Measurements from ENCODE around the gene FAM168A. TPM values are rescaled to one million over a fixed set of nuclear protein-coding genes. Genes with fewer than 3 reads are reported as not detected.
"Not testable (repeated sequence)": the region's sequence is repeated elsewhere in the genome, so short reads cannot be mapped to it uniquely, and the experiment has no call there.

Gene FAM168A
- total RNA-seq, 1 donor from 2014 or later, result 23.1 TPM

DNA sequence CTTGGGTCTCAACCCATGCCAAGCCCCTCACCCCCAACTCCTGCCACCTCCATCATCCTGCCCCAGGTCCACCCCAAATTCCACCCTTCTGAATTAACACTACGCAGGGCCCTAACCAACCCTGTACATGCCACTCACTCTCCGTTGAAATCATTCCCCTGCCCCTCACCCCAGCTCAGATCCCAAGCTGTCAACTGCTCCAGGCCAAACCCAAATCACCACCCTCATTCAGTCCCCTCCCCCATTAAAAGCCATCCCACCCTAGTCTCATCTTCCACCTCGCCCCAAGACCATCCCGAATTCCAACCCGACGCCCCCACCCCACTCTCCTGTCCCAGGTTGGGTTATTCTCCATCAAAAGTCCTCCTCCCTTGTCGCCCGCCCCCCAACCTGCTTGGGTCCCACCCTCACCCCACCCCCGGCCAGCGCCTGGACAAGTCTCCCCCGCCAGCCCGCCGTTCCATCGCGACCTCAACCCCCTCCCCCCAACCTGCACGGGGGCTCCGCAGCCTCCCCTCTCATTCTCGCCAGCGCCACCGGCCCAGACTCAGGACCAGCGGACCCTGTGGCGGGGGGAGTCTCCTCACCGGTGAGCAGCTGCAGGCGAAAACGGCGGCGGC, 466 bp downstream of the FAM168A start:
- intact Hi-C loops (cut with micrococcal nuclease), result loop anchor here (5.0 kb wide), 4 partner anchors 455 to 895 kb away; partner anchors contain the start of genes C2CD3, FCHSD2, LIPT2 and PPME1

GRCh38 chr11:73596547-73596946, 1.4 kb downstream of the FAM168A start:
- intact Hi-C loops (cut with micrococcal nuclease), result loop anchor here (5.0 kb wide), 4 partner anchors 454 to 896 kb away; partner anchors contain the start of genes C2CD3, FCHSD2, LIPT2 and PPME1

DNA sequence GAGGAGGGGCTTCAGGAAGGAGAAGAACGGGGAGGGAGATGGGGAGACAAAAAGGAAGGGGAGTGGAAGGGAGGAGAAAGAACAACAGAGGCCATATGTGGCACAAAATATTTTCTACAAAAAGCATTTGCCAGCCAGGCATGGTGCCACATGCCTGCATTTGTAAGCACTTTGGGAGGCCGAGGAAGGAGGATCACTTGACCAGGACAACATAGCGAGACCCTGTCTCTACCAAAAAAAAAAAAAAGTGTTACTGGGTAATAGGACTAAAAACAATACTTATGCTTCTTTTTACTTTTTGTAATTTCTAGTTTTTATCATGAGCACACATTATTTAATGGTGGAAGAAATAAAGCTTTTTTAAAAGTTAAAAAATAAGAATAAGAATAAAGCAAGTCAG, 5.3 kb downstream of the FAM168A start:
- intact Hi-C loops (cut with micrococcal nuclease), result no loop called here

DNA sequence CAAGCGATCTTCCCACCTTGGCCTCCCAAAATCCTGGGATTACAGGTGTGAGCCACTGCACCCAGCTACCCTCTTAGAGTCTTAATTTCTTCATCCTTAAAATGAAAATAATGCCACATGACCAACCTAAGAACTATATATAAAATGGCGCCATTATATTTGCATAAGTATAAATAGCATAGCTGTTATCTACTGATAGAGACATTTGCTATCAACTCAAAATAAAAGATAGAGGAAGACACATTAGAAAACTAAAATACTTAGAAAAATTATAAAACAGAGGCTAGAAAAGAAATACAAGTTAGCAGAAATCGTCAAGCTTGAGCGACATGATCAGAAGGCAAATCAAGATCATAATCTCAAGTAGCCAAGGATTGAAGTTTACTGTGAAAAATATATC, 6.2 kb downstream of the FAM168A start:
- intact Hi-C loops (cut with micrococcal nuclease), result no loop called here

GRCh38 chr11:73590991-73591390, 6.9 kb downstream of the FAM168A start:
- intact Hi-C loops (cut with micrococcal nuclease), result no loop called here

DNA sequence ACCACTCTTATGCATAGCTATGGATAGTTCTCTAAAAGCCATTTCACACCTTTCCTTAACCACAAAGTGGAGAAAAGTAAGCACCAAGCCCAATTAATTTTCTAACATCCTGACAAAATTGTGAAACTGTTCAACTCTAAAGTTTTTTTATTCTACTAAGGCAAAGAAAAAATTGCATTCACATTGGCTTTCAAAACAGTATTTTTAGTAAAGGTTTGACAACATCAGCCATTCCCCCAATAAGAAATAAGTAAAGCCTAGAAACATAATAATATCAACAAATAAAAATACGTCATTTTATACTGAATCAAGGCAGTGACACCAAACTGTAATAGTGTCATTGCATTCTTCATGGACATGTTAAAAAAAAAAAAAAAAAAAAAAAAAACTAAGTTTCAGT, 11.1 kb downstream of the FAM168A start:
- intact Hi-C loops (cut with micrococcal nuclease), result no loop called here

GRCh38 chr11:73585834-73586575, 11.9 kb downstream of the FAM168A start:
- intact Hi-C loops (cut with micrococcal nuclease), result no loop called here

- intact Hi-C loops (cut with micrococcal nuclease), result no loop called here
Observed at GRCh38 chr11:73584831-73585230, 13.1 kb downstream of the FAM168A start.

- intact Hi-C loops (cut with micrococcal nuclease), result no loop called here
Observed at GRCh38 chr11:73582653-73583052, 15.3 kb downstream of the FAM168A start.

DNA sequence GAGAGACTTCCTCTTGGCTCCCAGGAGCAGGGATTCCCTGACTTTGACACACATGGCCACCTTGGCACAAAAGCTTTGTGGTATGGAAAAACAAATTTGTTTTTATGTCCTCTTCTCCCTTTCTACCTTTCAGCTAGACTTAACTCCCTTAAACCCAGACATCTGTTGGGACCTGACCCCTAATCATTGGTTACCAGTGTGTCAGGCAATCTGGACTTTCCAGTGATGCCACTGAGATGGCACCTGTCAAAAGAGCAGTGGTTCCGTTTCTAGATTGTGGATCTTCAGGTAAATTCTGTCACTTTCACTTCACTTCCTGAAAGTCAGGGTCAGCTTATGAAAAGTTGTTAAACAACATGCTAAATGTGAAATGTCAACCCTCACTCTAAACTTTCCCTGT, 17.2 kb downstream of the FAM168A start:
- intact Hi-C loops (cut with micrococcal nuclease), result not testable (repeated sequence)

DNA sequence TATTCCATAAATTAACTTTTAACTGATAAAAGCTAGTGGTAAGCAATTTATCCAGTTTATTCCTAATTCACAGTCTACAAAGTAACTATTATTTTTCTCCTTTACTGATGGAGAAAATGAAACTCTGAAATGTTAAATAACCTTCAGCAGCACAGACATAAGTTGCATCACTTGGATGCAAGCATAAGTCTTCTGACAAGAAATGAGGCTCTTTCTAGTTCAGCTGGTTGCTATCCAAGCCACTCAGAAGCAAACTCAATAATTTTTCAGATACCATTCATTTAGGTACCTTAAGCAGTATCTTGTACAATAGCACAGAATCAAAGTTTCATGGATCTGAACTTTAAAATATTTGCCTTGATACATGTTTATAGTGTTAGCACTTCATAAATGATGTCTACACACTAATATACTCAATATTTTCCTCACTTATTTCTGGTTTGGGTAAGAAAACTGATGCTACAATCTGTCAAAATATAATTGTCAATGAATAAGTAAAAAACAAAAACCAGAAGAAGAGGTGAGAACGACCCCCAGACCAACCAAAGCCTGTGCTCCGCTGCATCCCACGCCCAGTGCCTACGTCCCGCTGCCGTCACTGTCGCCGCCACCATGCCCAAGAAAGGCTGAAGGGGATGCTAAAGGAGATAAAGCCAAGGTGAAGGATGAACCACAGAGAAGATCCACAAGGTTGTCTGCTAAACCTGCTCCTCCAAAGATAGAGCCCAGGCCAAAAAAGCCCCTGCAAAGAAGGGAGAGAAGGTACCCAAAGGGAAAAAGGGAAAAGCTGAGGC, 18.1 kb downstream of the FAM168A start:
- intact Hi-C loops (cut with micrococcal nuclease), result no loop called here

- intact Hi-C loops (cut with micrococcal nuclease), result no loop called here
Observed at GRCh38 chr11:73578592-73579185, 19.2 kb downstream of the FAM168A start.

DNA sequence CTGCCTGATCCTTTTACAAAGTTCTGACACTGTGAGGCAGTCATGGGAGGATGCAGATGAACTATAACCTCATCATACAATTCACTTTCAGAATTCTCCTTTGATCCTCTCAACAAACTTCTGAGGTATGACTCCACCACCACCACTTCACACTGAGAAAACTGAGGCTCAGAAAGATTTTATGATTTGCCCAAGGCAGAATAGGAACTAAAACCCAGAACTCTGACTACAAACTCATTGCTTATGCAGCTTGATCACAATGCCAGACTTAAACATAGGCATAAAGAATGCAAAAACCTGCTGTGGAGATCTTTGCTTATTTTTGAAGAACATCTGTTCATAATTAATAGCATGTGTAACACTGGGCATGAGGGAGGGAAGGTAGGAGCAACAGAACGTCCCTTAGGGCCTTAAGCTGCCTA, 20.4 kb downstream of the FAM168A start:
- intact Hi-C loops (cut with micrococcal nuclease), result no loop called here

GRCh38 chr11:73576185-73576614, 21.7 kb downstream of the FAM168A start:
- intact Hi-C loops (cut with micrococcal nuclease), result no loop called here

GRCh38 chr11:73571982-73572381, 25.9 kb downstream of the FAM168A start:
- intact Hi-C loops (cut with micrococcal nuclease), result not testable (repeated sequence)

DNA sequence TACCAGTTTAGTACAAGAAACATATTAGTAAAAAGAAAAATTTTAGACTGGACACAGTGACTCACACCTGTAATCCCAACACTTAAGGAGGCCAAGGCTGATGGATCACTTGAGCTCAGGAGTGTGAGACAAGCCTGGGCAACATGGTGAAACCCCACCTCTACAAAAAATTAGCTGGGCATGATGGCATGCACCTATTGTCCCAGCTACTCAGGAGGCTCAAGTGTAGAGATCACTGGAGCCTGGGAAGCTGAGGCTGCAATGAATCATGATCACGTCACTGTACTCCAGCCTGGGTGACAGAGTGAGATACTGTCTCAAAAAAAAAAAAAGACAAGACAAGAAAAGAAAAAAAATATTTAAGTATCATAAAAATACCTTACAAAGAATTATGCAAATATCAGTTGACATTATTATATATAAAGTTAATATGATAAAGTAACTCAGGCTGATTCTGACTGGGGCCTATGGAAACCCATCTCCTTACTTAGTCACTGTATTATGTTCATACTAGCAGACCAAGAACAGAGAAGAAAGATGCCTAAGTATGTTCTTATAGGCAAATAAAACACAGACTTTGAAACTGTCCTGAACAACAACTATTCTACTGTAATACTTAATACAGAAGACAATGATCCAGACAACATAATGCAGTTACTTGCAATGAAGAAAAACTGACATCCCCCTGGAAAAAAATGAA, 27.3 kb downstream of the FAM168A start:
- intact Hi-C loops (cut with micrococcal nuclease), result no loop called here

- intact Hi-C loops (cut with micrococcal nuclease), result no loop called here
Observed at GRCh38 chr11:73566977-73567755, 30.7 kb downstream of the FAM168A start.

DNA sequence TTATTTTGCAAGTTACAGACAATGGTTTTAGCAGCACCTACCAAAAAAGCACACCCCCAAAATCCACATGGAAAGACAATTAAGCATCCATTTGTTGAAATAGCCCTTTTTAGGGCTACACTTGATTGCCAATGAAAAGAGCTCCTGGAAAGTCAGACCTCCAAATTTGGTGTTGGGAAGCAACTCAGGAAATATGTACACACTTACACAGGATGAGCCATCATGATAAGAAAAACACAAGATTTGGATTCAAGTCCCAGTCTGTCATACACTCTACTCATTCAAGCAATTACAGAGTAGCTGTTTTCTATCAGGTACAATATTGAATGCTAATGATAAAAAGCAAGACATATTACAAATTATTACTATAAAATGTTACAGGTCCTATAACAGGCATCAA, 31.5 kb downstream of the FAM168A start:
- intact Hi-C loops (cut with micrococcal nuclease), result no loop called here

DNA sequence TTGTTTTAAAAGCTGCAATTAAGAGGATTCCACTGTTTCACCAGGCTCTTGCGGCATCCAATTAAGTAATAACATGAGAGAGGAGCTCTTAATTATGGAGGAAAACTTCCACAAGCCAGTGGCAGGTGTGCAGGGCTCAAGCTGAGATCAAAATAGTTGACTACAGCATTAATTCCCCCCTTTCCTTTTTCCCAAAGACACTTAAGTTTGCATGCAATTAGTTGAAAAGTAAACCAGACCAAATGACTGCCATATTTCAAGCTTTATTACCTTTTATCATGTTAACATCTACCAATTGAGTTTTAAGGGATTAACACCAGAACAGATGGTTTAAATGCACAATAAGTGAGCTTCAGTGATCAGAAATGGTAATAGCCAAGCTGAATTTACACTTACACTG, 32.1 kb downstream of the FAM168A start:
- intact Hi-C loops (cut with micrococcal nuclease), result no loop called here

- intact Hi-C loops (cut with micrococcal nuclease), result no loop called here
Observed at GRCh38 chr11:73564903-73565302, 33.0 kb downstream of the FAM168A start.

Data from T-helper 2 cell treated with Interferon-gamma antibody and Interleukin-4, amounts not matched to agents 100 ng/mL and 5 ng/mL, for 36 hours (primary cell).